K562 (cell line): ENCODE results near the gene SERP1. TPM values are rescaled to one million over a fixed set of nuclear protein-coding genes. Genes with fewer than 3 reads are reported as not detected.

Experiments
- BRD9 ChIP-seq: fragments of 450-650 bp; IDR thresholded peaks from 2 replicates; pipeline ENCODE4 v1.6.1; 2018; ENCODE audit warnings: low read depth; ENCODE audit not compliant: partially characterized antibody
- CHD4 ChIP-seq: fragments of 200-600 bp; sonication (generic); IDR thresholded peaks from 3 replicates; pipeline ENCODE4 v1.6.1; 2012; ENCODE audit warnings: low read depth, mild to moderate bottlenecking, mixed read lengths, low read length, inconsistent platforms; ENCODE audit not compliant: insufficient read depth, insufficient replicate concordance, poor library complexity, severe bottlenecking
- DIDO1 ChIP-seq: fragments of 450-650 bp; IDR thresholded peaks from 2 replicates; pipeline ENCODE4 v1.6.1; 2016; ENCODE audit warnings: low read depth, missing biosample characterization, missing genetic modification characterization
- FUS ChIP-seq: fragments of 200-400 bp; formaldehyde crosslinking; optimal IDR thresholded peaks from 2 replicates; pipeline ENCODE3; 2017; ENCODE audit warnings: low read depth, low read length
- HNRNPL ChIP-seq: fragments of 200-400 bp; formaldehyde crosslinking; IDR thresholded peaks from 2 replicates; pipeline ENCODE4 v1.6.1; 2017; ENCODE audit warnings: low read depth, mild to moderate bottlenecking, low read length
- KLF6 ChIP-seq: fragments of 250-450 bp; sonication (Bioruptor Pico); IDR thresholded peaks from 2 replicates; pipeline ENCODE4 v1.4.0; 2020; ENCODE audit warnings: mild to moderate bottlenecking, moderate library complexity, borderline replicate concordance
- MYBL2 ChIP-seq, 2 experiments: fragments of 450-650 bp in 1 of 2; sonication (generic) in 1 of 2; formaldehyde crosslinking in 1 of 2; IDR thresholded peaks; 2 replicates each; pipeline versions ENCODE4 v1.6.1 to v1.8.1; 2017 to 2022; ENCODE audit warnings: borderline replicate concordance in 1 of 2, inconsistent platforms in 1 of 2, low read depth in 1 of 2, mild to moderate bottlenecking in 1 of 2, missing genetic modification reagents in 1 of 2, moderate library complexity in 1 of 2
- NCOA2 ChIP-seq, 2 experiments: fragments of 450-650 bp; IDR thresholded peaks; 2 replicates each; pipeline ENCODE4 v1.6.1; 2018; ENCODE audit warnings: mild to moderate bottlenecking in 2 of 2, moderate library complexity in 1 of 2; ENCODE audit not compliant: partially characterized antibody in 2 of 2
- NFYB ChIP-seq: IDR thresholded peaks from 2 replicates; pipeline ENCODE4 v1.6.1; 2011; ENCODE audit warnings: mild to moderate bottlenecking, moderate library complexity; ENCODE audit not compliant: insufficient read length; ENCODE audit errors: extremely low read depth
- NR1H2 ChIP-seq: sonication (generic); formaldehyde crosslinking; IDR thresholded peaks from 2 replicates; pipeline ENCODE4 v1.4.0; 2020; ENCODE audit warnings: mild to moderate bottlenecking, missing genetic modification reagents
- SIN3A ChIP-seq, 2 experiments: fragments of 150-350 bp in 1 of 2; IDR thresholded peaks; 2 replicates each; pipeline ENCODE4 v1.6.1; 2011 to 2016; ENCODE audit warnings: borderline replicate concordance in 2 of 2, low read depth in 2 of 2, low read length in 2 of 2, mild to moderate bottlenecking in 2 of 2, moderate library complexity in 2 of 2; ENCODE audit not compliant: control insufficient read depth in 1 of 2
- TAF9B ChIP-seq: fragments of 450-650 bp; IDR thresholded peaks from 2 replicates; pipeline ENCODE4 v1.6.1; 2018; ENCODE audit warnings: mild to moderate bottlenecking; ENCODE audit not compliant: partially characterized antibody
- ZKSCAN3 ChIP-seq: fragments of 250-450 bp; sonication (Bioruptor Pico); IDR thresholded peaks from 2 replicates; pipeline ENCODE4 v1.4.0; 2020
- ZNF436 ChIP-seq: fragments of 250-450, 450-650 bp; sonication (Bioruptor Pico); formaldehyde crosslinking; IDR thresholded peaks from 2 replicates; pipeline ENCODE4 v1.7.0; 2020; ENCODE audit warnings: mild to moderate bottlenecking
- ZNF695 ChIP-seq: fragments of 450-650 bp; formaldehyde crosslinking; IDR thresholded peaks from 2 replicates; pipeline ENCODE4 v1.4.0; 2020; ENCODE audit warnings: mild to moderate bottlenecking, moderate library complexity
- polyA plus RNA-seq, 8 experiments: library from polyadenylated mRNA; depleted of rRNA in 4 of 8; stranded (reverse) in 5 of 8; unstranded in 3 of 8; fragments of >200 nt; fragmentation: Nextera tagmentation in 2 of 8; fragmentation: Illumina TruSeq in 1 of 8; extraction: Ambion mirVana in 2 of 8; extraction: Trizol in 1 of 8; gene quantifications; 2 replicates each; pipeline versions ENCODE4 v1.2.1 to v1.2.3, GENCODE V29; 2011 to 2014; ENCODE audit warnings: inconsistent platforms in 1 of 8, missing spikeins in 1 of 8
- total RNA-seq, 7 experiments: library from RNA; depleted of rRNA in 6 of 7; stranded (reverse); fragments of >200 nt in 6 of 7; fragmentation: Illumina TruSeq in 2 of 7; extraction: Trizol in 2 of 7; gene quantifications; 2 replicates each; pipeline versions ENCODE4 v1.2.1 to v1.2.3, GENCODE V29; 2011 to 2021; ENCODE audit warnings: low replicate concordance in 1 of 7
- TF ChIP-seq, protein P1 (sequence below): fragments of 250-450 bp; sonication (Bioruptor Pico); IDR thresholded peaks from 2 replicates; pipeline ENCODE4 v1.4.0; 2020; ENCODE audit warnings: mild to moderate bottlenecking, moderate library complexity, borderline replicate concordance
- TF ChIP-seq, protein P2 (sequence below), 2 experiments: fragments of 450-650 bp; IDR thresholded peaks; 2 replicates each; pipeline ENCODE4 v1.6.1; 2016
- TF ChIP-seq, protein P3 (sequence below), 2 experiments: fragments of 450-650 bp in 1 of 2; IDR thresholded peaks; 2 replicates each; pipeline ENCODE4 v1.6.1; 2011 to 2017; ENCODE audit warnings: low read depth in 2 of 2, antibody characterized with exemption in 1 of 2, borderline replicate concordance in 1 of 2, low read length in 1 of 2, mild to moderate bottlenecking in 1 of 2, mixed read lengths in 1 of 2; ENCODE audit not compliant: control insufficient read depth in 1 of 2

Gene SERP1
- total and polyA plus RNA-seq, 9 of the 15 experiments (the other 6 are each of a cell fraction or from before 2014, with no cell fraction given): 38.6 to 443 (median 121) TPM

DNA sequence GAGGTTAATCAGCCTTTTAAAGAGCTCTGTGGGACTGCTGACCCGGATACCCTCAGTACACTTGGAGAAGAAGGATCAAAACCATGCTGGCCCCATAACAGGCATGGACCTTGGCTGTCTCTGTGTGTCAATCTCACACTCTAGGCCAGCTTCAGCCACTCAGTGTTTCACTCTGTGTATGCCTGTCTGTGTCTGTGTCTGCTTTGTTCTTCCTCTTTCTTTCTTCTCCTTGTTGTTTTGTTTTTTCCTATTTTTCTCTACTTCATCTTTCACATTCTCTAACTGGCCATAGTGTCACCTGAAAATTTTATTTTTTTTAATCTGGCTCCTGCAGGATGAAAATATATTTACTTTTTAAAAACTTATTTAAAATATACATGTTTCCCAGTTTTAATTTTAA lies 51.1 kb downstream of the SERP1 start (continued):
- peak; percentile 56 for TF ChIP-seq BRD9
- TF ChIP-seq FUS: no peak
- TF ChIP-seq, protein P1, sequence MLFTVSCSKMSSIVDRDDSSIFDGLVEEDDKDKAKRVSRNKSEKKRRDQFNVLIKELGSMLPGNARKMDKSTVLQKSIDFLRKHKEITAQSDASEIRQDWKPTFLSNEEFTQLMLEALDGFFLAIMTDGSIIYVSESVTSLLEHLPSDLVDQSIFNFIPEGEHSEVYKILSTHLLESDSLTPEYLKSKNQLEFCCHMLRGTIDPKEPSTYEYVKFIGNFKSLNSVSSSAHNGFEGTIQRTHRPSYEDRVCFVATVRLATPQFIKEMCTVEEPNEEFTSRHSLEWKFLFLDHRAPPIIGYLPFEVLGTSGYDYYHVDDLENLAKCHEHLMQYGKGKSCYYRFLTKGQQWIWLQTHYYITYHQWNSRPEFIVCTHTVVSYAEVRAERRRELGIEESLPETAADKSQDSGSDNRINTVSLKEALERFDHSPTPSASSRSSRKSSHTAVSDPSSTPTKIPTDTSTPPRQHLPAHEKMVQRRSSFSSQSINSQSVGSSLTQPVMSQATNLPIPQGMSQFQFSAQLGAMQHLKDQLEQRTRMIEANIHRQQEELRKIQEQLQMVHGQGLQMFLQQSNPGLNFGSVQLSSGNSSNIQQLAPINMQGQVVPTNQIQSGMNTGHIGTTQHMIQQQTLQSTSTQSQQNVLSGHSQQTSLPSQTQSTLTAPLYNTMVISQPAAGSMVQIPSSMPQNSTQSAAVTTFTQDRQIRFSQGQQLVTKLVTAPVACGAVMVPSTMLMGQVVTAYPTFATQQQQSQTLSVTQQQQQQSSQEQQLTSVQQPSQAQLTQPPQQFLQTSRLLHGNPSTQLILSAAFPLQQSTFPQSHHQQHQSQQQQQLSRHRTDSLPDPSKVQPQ (CRISPR knock-in tag): no peak
- TF ChIP-seq CHD4: no peak
- TF ChIP-seq ZNF695: no peak
- TF ChIP-seq, protein P2, sequence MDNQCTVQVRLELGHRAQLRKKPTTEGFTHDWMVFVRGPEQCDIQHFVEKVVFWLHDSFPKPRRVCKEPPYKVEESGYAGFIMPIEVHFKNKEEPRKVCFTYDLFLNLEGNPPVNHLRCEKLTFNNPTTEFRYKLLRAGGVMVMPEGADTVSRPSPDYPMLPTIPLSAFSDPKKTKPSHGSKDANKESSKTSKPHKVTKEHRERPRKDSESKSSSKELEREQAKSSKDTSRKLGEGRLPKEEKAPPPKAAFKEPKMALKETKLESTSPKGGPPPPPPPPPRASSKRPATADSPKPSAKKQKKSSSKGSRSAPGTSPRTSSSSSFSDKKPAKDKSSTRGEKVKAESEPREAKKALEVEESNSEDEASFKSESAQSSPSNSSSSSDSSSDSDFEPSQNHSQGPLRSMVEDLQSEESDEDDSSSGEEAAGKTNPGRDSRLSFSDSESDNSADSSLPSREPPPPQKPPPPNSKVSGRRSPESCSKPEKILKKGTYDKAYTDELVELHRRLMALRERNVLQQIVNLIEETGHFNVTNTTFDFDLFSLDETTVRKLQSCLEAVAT (IDR thresholded peaks at IDR 0.05): peak; percentile 33 to 51; a peak in 1 of 4 replicates
- TF ChIP-seq MYBL2 (IDR thresholded peaks at IDR 0.05; ENCODE audit: low read depth): no peak
- no peak for TF ChIP-seq MYBL2 (CRISPR knock-in tag; IDR thresholded peaks at IDR 0.05; ENCODE audit: borderline replicate concordance)
- no peak for TF ChIP-seq ZNF436 (CRISPR knock-in tag)
- no peak for TF ChIP-seq ZKSCAN3 (CRISPR knock-in tag)
- peak in 1 of 2 experiments; percentile 13 for TF ChIP-seq NCOA2 (IDR thresholded peaks at IDR 0.05; ENCODE audit: partially characterized antibody in 2 of 2)
- no peak for TF ChIP-seq DIDO1 (tag)
- TF ChIP-seq, protein P3, sequence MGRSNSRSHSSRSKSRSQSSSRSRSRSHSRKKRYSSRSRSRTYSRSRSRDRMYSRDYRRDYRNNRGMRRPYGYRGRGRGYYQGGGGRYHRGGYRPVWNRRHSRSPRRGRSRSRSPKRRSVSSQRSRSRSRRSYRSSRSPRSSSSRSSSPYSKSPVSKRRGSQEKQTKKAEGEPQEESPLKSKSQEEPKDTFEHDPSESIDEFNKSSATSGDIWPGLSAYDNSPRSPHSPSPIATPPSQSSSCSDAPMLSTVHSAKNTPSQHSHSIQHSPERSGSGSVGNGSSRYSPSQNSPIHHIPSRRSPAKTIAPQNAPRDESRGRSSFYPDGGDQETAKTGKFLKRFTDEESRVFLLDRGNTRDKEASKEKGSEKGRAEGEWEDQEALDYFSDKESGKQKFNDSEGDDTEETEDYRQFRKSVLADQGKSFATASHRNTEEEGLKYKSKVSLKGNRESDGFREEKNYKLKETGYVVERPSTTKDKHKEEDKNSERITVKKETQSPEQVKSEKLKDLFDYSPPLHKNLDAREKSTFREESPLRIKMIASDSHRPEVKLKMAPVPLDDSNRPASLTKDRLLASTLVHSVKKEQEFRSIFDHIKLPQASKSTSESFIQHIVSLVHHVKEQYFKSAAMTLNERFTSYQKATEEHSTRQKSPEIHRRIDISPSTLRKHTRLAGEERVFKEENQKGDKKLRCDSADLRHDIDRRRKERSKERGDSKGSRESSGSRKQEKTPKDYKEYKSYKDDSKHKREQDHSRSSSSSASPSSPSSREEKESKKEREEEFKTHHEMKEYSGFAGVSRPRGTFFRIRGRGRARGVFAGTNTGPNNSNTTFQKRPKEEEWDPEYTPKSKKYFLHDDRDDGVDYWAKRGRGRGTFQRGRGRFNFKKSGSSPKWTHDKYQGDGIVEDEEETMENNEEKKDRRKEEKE (IDR thresholded peaks at IDR 0.05; ENCODE audit: borderline replicate concordance in 1 of 2, control insufficient read depth in 1 of 2, low read depth in 2 of 2, low read length in 1 of 2): no peak
- peak; percentile 22 for TF ChIP-seq TAF9B
- no peak for TF ChIP-seq KLF6 (CRISPR knock-in tag)
- no peak for TF ChIP-seq NFYB
- TF ChIP-seq SIN3A (IDR thresholded peaks at IDR 0.05; ENCODE audit: borderline replicate concordance in 2 of 2, control insufficient read depth in 1 of 2, low read depth in 2 of 2, low read length in 2 of 2): no peak
- no peak for TF ChIP-seq HNRNPL
- TF ChIP-seq NR1H2 (CRISPR knock-in tag): 0 out of 2 replicates have a peak, but pooled peaks have one; percentile 24
